Measurements from ENCODE around the gene LPCAT1. TPM values are rescaled to one million over a fixed set of nuclear protein-coding genes. Genes with fewer than 3 reads are reported as not detected.
"Not testable (repeated sequence)": the region's sequence is repeated elsewhere in the genome, so short reads cannot be mapped to it uniquely, and the experiment has no call there.

The LPCAT1 gene
- total and polyA plus RNA-seq, 8 donors, result 5.2 to 229 (median 14.4) TPM

- Histone ChIP-seq H3K36me3 (no peaks in the 10 kb centered on the region), H3K9me3 (peaks cover 5 to 46% (median 36%) of the 10 kb centered on the region in 4 donors), H3K27ac (no peak overlapping the region), H3K4me3 (no peak overlapping the region), H3K27me3 (peaks cover 0 to 21% (median 0%) of the 10 kb centered on the region in 3 donors), H3K4me1 (no peaks in the 10 kb centered on the region)
- intact Hi-C loops (cut with DNase I; ENCODE audit: low total_unique reads), result no loop called here
- DNase-seq, result no peak
- 78 to 88% (median 85%) methylated on average over 9 of the region's 9 CpGs for WGBS, 5 donors
- no peak for TF ChIP-seq CTCF (IDR thresholded peaks at IDR 0.05)
- no peak for TF ChIP-seq POLR2A (IDR thresholded peaks at IDR 0.05)
Measured at GRCh38 chr5:1424716-1425115, 99.0 kb downstream of the LPCAT1 start.

DNA sequence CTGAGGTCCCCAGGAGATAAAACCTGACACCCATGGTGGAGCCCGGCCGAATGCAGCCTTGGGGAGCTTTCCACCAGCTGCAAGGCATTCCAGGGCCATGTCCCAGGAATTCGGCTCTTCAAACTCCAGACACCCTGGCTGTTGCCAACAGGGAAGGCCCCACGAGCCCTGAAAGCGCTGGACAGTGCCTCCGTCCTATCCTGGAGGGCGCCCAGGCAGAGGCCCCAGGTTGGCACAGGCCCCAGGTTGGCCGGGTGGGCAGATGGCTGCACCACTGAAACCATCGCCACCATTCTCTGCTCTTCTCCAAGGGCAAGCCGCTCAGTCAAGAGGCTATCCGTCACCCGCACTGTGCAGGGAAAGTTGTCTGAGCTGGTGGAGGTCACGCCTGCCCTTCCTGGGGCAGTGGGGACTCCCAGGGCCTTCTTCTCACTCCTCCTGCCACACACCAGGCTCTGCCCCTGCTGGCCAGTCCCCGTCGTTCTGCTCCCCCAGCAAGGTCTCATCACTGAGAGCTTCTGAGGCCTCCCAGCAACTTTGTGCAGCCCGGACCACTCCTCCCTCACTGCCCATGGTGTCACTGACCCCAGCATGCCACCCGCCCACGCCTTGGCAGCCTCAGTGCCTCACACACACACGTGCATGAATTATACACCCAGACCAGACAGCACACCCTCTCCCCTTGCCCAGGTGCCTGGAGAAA, 99.7 kb downstream of the LPCAT1 start:
- H3K4me3 ChIP-seq, result no peak overlapping the region
- no peaks in the 10 kb centered on the region for H3K36me3 ChIP-seq
- no peak for DNase-seq
- H3K27me3 ChIP-seq, result peaks cover 0 to 21% (median 0%) of the 10 kb centered on the region in 3 donors
- H3K4me1 ChIP-seq, result no peaks in the 10 kb centered on the region
- 74 to 80% (median 79%) methylated on average over 17 to 19 of the region's 19 CpGs for WGBS, 5 donors
- peaks cover 5 to 40% (median 29%) of the 10 kb centered on the region in 4 donors for H3K9me3 ChIP-seq
- H3K27ac ChIP-seq, result no peak overlapping the region
- intact Hi-C loops (cut with DNase I; ENCODE audit: low total_unique reads), result no loop called here
- TF ChIP-seq EP300 (IDR thresholded peaks at IDR 0.05) (no peak), CTCF (IDR thresholded peaks at IDR 0.05) (no peak), POLR2A (IDR thresholded peaks at IDR 0.05) (no peak), POLR2AphosphoS5 (IDR thresholded peaks at IDR 0.05) (no peak)

- H3K27ac ChIP-seq; H3K4me3 ChIP-seq; DNase-seq; H3K4me1 ChIP-seq; H3K36me3 ChIP-seq; intact Hi-C loops (cut with DNase I; ENCODE audit: low total_unique reads): not testable (repeated sequence)
- 78 to 89% (median 81%) methylated on average over 4 to 12 of the region's 13 CpGs; no CpG with 5 or more reads in 1 of the 5 donors for WGBS, 5 donors
- Histone ChIP-seq H3K9me3 (peaks cover 0 to 25% (median 14%) of the 10 kb centered on the region in 4 donors), H3K27me3 (peaks cover 0 to 21% (median 0%) of the 10 kb centered on the region in 3 donors)
Measured at GRCh38 chr5:1422522-1422921, 101.2 kb downstream of the LPCAT1 start.

DNA sequence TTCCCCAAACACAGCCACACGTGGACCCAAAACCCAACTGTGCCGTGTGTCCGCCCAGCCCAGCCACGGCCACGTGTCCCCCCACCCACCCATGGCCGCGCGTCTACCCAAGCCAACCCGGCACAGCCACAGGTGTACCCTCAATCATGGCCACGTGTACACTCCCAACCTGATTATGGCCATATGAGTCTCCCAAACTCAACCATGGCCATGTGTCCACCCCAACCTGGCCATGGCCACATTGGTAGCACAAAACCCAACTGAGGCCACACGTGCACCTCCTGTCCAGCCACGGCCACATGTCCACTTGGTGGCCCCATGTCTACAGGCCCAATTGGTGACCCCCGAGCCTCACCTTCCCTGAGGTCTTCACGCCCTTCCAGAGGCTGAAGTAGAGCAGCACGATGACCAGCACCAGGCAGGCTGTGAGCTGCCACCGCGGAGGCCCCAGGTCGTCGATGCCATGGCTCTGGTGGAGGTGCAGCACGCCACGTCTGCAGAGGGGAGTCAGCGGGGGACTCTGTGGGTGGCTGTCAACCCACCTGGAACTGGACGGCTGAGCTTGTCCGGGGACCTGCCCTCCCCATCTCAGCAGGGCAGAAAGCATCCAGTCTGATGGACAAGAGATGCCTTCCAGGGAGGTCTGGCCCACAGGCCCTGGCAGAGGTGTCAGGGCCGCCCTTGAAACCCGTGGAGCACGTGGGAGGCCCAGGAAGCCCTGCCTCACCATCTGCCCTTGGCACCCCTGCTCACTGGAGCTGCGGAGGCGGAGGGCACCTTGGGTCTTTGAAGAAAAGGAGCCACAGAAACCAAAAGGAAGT, 102.0 kb downstream of the LPCAT1 start:
- Histone ChIP-seq H3K27me3 (peaks cover 0 to 21% (median 0%) of the 10 kb centered on the region in 3 donors), H3K4me3 (no peak overlapping the region), H3K9me3 (peaks cover 0 to 17% (median 7%) of the 10 kb centered on the region in 4 donors), H3K36me3 (no peaks in the 10 kb centered on the region), H3K27ac (no peak overlapping the region), H3K4me1 (no peaks in the 10 kb centered on the region)
- DNase-seq, result no peak
- intact Hi-C loops (cut with DNase I; ENCODE audit: low total_unique reads), result no loop called here
- TF ChIP-seq POLR2AphosphoS5 (IDR thresholded peaks at IDR 0.05) (no peak), EP300 (IDR thresholded peaks at IDR 0.05) (no peak), CTCF (IDR thresholded peaks at IDR 0.05) (no peak), POLR2A (IDR thresholded peaks at IDR 0.05) (no peak)
- 88 to 91% (median 89%) methylated on average over 17 to 29 of the region's 29 CpGs for WGBS, 5 donors

Measured in stomach (tissue), 9 donors.